GM18868 (cell line): ENCODE results near the gene NDUFS3.
"Not testable (repeated sequence)": the region's sequence is repeated elsewhere in the genome, so short reads cannot be mapped to it uniquely, and the experiment has no call there.

Experiments used
- ATAC-seq: cut with Tn5 transposase; IDR thresholded peaks from one replicate; pipeline ENCODE4 v1.9.1; 2021; ENCODE audit warnings: mild to moderate bottlenecking, moderate library complexity; ENCODE audit not compliant: unreplicated experiment

The NDUFS3 gene

GRCh38 chr11:47558695-47559094, 20.2 kb upstream of the NDUFS3 start:
- ATAC-seq: no peak

- no peak for ATAC-seq
Observed at GRCh38 chr11:47560426-47560825, 18.4 kb upstream of the NDUFS3 start.

- ATAC-seq: not testable (repeated sequence)
Observed at GRCh38 chr11:47562393-47562792, 16.5 kb upstream of the NDUFS3 start.

DNA sequence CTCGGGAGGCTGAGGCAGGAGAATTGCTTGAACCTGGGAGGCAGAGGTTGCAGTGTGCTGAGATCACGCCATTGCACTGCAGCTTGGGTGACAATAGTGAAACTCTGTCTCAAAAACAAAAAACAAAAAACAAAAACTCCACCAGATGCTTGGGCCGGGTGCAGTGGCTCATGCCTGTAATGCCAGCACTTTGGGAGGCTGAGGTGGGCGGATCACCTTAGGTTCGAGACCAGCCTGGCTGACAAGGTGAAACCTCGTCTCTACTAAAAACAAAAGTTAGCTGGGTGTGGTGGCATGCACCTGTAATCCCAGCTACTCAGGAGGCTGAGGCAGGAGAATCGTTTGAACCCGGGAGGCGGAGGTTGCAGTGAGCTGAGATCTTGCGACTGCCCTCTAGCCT, 14.5 kb upstream of the NDUFS3 start:
- ATAC-seq: not testable (repeated sequence)

DNA sequence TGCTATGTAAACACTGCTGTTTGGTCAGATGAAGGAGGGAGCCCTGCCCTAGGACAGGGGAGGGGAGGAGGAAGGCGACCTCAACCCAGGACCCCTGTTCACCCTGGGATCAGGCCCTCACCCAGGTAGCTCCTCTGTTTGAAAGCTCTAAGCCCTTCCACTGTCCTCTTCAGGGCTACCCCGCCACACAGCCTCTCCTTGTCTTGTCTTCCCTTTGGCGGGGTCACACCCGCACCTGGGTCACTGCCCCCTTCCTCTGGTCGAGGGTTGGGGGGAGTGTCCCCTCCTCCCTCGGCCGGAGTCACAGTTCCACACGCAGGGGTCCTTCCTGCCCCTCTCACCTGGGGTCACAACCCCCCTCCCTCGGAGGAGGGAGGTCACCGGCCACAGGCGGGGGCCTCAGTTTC, 13.9 kb upstream of the NDUFS3 start:
- ATAC-seq: peak; percentile 14

- ATAC-seq: peak; percentile 88
Observed at GRCh38 chr11:47565340-47566148, 13.3 kb upstream of the NDUFS3 start, which contains the start of gene PTPMT1. Gene PTPMT1 (plus strand): TSS chr11:47565599. CDS start chr11:47565623, 24 bp downstream.

DNA sequence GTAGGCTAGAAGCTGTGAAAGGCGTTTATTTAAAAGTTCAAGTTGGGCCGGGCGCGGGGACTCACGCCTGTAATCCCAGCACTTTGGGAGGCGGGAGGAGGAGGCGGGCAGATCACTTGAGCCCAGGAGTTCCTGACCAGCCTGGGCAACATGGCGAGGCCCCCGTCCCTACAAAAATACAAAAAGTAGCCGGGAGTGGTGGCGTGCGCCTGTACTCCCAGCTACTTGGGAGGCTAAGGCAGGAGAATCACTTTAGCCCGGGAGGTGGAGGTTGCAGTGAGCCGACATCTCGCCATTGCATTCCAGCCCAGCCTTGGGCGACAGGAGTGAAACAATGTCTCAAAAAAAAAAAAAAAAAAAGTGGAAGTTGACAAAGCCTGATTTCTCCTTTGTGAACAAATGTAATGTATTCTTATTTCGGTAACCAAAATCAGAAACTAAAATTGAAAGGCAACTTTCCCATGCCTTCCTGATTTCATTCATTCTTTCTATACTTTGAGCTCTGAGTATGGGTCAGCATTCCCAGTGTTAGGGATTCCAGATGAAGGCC, 12.7 kb upstream of the NDUFS3 start:
- no peak for ATAC-seq

- ATAC-seq: no peak
Observed at GRCh38 chr11:47569646-47570045, 9.2 kb upstream of the NDUFS3 start.

GRCh38 chr11:47570651-47571356, 8.1 kb upstream of the NDUFS3 start:
- no peak for ATAC-seq

- no peak for ATAC-seq
Observed at GRCh38 chr11:47571357-47571729, 7.5 kb upstream of the NDUFS3 start.

DNA sequence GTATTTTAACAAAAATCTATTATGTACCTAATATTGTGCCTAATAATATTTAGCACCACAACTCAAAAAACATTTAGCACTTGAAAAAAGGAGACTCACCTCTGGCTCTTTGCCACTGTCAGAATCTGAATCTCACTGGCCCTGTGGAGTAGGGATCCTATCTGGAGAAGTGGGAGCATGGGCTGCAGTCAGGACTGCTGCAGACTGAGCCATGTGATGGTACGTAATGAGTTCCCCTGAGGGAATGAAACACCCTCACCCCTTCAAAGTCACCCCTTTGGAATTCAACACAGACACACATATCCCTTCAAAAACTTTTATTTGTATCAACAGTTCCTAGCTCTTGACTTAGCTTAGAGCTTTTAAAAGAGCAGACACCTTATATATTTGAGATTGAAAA, 7.0 kb upstream of the NDUFS3 start:
- no peak for ATAC-seq

- no peak for ATAC-seq
Observed at GRCh38 chr11:47572715-47573255, 6.1 kb upstream of the NDUFS3 start.

- ATAC-seq: no peak
Observed at GRCh38 chr11:47573321-47573720, 5.6 kb upstream of the NDUFS3 start.

DNA sequence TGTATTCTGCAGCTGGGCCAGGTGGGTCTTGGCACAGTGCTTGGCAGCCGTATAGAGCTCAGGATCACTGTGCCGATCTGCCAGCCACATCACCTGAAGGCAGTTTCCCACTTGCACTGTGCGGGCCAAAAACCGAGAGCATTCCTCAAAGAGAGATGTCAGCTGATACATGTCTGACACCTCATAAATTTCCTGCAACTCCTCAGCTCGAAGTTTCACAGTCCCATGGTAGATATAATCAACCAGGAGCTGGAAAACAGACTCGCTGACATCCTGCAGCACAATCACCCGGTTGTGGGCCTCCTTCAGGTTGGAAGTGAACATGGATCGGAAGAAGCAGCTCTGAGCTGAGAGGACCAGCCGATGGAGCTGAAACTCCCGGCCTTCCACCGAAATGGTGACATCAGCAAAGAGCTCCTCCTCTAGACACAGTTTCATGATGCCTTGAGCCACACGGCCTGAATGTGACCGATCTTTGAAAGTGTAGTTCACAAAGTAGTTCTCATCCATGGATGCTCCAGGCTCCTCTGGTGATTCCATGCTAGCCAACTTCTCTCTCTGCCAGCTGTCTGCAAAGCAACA, 1.3 kb upstream of the NDUFS3 start:
- no peak for ATAC-seq

- no peak for ATAC-seq
Observed at GRCh38 chr11:47583844-47584243, 5.0 kb downstream of the NDUFS3 start.

GRCh38 chr11:47586098-47586855, 7.4 kb downstream of the NDUFS3 start, which contains the start of gene FAM180B:
Gene FAM180B (plus strand): TSS chr11:47586678. CDS start chr11:47586769, 91 bp downstream.
- ATAC-seq: no peak

- no peak for ATAC-seq
Observed at GRCh38 chr11:47587039-47587716, 8.3 kb downstream of the NDUFS3 start.

GRCh38 chr11:47587723-47588326, 9.0 kb downstream of the NDUFS3 start:
- no peak for ATAC-seq

- no peak for ATAC-seq
Observed at GRCh38 chr11:47589118-47589517, 10.2 kb downstream of the NDUFS3 start.
